WTC11 (cell line): ENCODE measurements around the gene GTPBP3. TPM values are rescaled to one million over a fixed set of nuclear protein-coding genes. Genes with fewer than 3 reads are reported as not detected.

Source experiments
- ATAC-seq: fragments of 200-7000 bp; cut with Tn5 transposase; 2 replicates; pipeline ENCODE4 v1.10.0; 2021; ENCODE audit warnings: mild to moderate bottlenecking, moderate library complexity
- CTCF ChIA-PET: fragments of 300-600 bp; sonication (Branson Sonifier 250); formaldehyde crosslinking; loops from one replicate; lab custom pipeline; 2021; ENCODE audit warnings: antibody characterized with exemption; lab: Charles Lee
- POLR2A ChIA-PET: fragments of 350-600 bp; sonication (Branson Sonifier 250); formaldehyde crosslinking; loops from one replicate; lab custom pipeline; 2021; ENCODE audit warnings: antibody characterized with exemption; lab: Charles Lee
- DNase-seq: peaks from one replicate; pipeline ENCODE4 v3.0.0; 2021; ENCODE audit warnings: low spot score
- H3K27ac Mint-ChIP-seq: 2 replicates; pipeline ENCODE4 v1.8.0; 2021; ENCODE audit warnings: mixed read lengths
- H3K27me3 Mint-ChIP-seq: 2 replicates; pipeline ENCODE4 v1.8.0; 2021; ENCODE audit warnings: low read depth, mild to moderate bottlenecking, moderate library complexity, mixed read lengths
- H3K36me3 Mint-ChIP-seq: 2 replicates; pipeline ENCODE4 v1.8.0; 2021; ENCODE audit warnings: mixed read lengths
- H3K4me1 Mint-ChIP-seq: 2 replicates; pipeline ENCODE4 v1.8.0; 2022; ENCODE audit warnings: mixed read lengths
- H3K4me3 Mint-ChIP-seq: 2 replicates; pipeline ENCODE4 v1.8.0; 2021; ENCODE audit warnings: mild to moderate bottlenecking, moderate library complexity, mixed read lengths
- H3K9me3 Mint-ChIP-seq: 2 replicates; pipeline ENCODE4 v1.8.0; 2021; ENCODE audit warnings: mixed read lengths
- ATF1 ChIP-seq: sonication (generic); formaldehyde crosslinking; IDR thresholded peaks from 2 replicates; pipeline ENCODE4 v1.8.1; 2023; ENCODE audit warnings: mild to moderate bottlenecking, moderate library complexity, missing genetic modification reagents
- ESRRA ChIP-seq: sonication (generic); formaldehyde crosslinking; IDR thresholded peaks from 2 replicates; pipeline ENCODE4 v1.8.1; 2022; ENCODE audit warnings: mild to moderate bottlenecking, missing genetic modification reagents, borderline replicate concordance
- FOXP1 ChIP-seq: sonication (generic); formaldehyde crosslinking; IDR thresholded peaks from 2 replicates; pipeline ENCODE4 v1.8.0; 2022; ENCODE audit warnings: missing genetic modification reagents, mild to moderate bottlenecking, moderate library complexity, borderline replicate concordance
- GTF2I ChIP-seq: fragments of 250-450 bp; sonication (Bioruptor Pico); conservative IDR thresholded peaks from 2 replicates; pipeline ENCODE4 v1.4.0; 2021; ENCODE audit warnings: mild to moderate bottlenecking
- KAT7 ChIP-seq: sonication (generic); formaldehyde crosslinking; IDR thresholded peaks from 2 replicates; pipeline ENCODE4 v1.8.1; 2023; ENCODE audit warnings: missing genetic modification reagents, mild to moderate bottlenecking, borderline replicate concordance
- NFYB ChIP-seq: sonication (generic); formaldehyde crosslinking; conservative IDR thresholded peaks from 2 replicates; pipeline ENCODE4 v1.8.0; 2022; ENCODE audit warnings: low read depth, missing genetic modification reagents
- RORB ChIP-seq: fragments of 250-450 bp; sonication (Bioruptor Pico); IDR thresholded peaks from 2 replicates; pipeline ENCODE4 v1.9.0; 2021; ENCODE audit warnings: mild to moderate bottlenecking
- SMAD4 ChIP-seq: sonication (generic); formaldehyde crosslinking; IDR thresholded peaks from 2 replicates; pipeline ENCODE4 v1.8.0; 2022; ENCODE audit warnings: mild to moderate bottlenecking, missing genetic modification reagents
- ZNF121 ChIP-seq: sonication (generic); formaldehyde crosslinking; IDR thresholded peaks from 2 replicates; pipeline ENCODE4 v1.8.0; 2023; ENCODE audit warnings: missing genetic modification reagents
- ZNF416 ChIP-seq: fragments of 250-450 bp; sonication (Bioruptor Pico); IDR thresholded peaks from 2 replicates; pipeline ENCODE4 v1.9.0; 2021; ENCODE audit warnings: mild to moderate bottlenecking, inconsistent platforms
- total RNA-seq: library from RNA; stranded (reverse); gene quantifications from 3 replicates; pipeline ENCODE4 v1.2.3, GENCODE V29; 2021
- TF ChIP-seq, protein P1 (sequence below): sonication (generic); formaldehyde crosslinking; IDR thresholded peaks from 2 replicates; pipeline ENCODE4 v1.8.1; 2023; ENCODE audit warnings: mild to moderate bottlenecking, missing genetic modification reagents, borderline replicate concordance
- TF ChIP-seq, protein P2 (sequence below): sonication (generic); formaldehyde crosslinking; IDR thresholded peaks from 2 replicates; pipeline ENCODE4 v1.8.1; 2022; ENCODE audit warnings: mild to moderate bottlenecking, moderate library complexity, missing genetic modification reagents
- TF ChIP-seq, protein P3 (sequence below): fragments of 250-450 bp; sonication (Bioruptor Pico); IDR thresholded peaks from 2 replicates; pipeline ENCODE4 v1.9.0; 2021; ENCODE audit warnings: moderate library complexity, mild to moderate bottlenecking, inconsistent platforms, borderline replicate concordance
- TF ChIP-seq, protein P4 (sequence below): sonication (generic); formaldehyde crosslinking; IDR thresholded peaks from 2 replicates; pipeline ENCODE4 v1.8.0; 2022; ENCODE audit warnings: mild to moderate bottlenecking, missing genetic modification reagents
- TF ChIP-seq, protein P5 (sequence below): fragments of 200-600 bp; IDR thresholded peaks from 2 replicates; pipeline ENCODE4 v1.8.0; 2022; ENCODE audit warnings: antibody characterized with exemption
- TF ChIP-seq, protein P6 (sequence below): sonication (generic); formaldehyde crosslinking; IDR thresholded peaks from 2 replicates; pipeline ENCODE4 v1.8.1; 2022; ENCODE audit warnings: mild to moderate bottlenecking, missing genetic modification reagents, moderate library complexity, borderline replicate concordance

GTPBP3 gene
- total RNA-seq, 1 experiment from 2014 or later, result 93.0 TPM

DNA sequence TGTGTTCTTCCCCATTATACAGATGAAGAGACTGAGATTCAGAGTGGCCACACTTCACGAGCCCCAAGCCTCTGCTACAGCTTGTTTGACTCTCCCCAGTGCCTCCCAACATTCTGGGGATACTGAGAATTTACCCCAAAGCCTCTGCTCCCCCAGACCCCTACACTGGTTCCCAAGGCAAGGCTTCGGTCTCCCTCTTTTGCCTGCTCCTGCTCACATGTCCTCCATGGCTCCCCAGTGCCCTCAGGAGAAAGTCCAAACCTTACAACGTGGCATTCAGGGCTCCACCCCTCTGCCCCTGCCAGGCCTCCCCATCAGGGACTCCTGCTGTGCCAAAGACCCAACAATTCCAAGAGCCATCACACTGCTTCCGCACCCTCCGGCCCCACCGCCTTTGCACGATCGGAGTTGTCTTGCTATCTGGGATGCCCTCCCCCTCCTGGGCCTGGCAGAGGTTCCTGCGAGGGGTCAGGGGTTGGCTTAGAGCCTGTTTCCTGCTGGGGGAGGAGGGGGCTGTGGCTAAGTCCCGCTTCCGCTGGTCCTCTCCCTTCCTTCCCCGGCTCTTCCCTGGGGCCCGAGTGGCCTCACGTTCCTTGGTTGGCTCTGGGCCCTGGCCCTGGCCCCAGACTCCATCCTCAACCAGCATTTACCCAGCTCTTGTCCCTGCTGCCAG lies 15.4 kb downstream of the GTPBP3 start:
- ChIA-PET POLR2A (no interaction called here), CTCF (interaction anchor here (0.6 to 1.0 kb wide), 2 partner anchors 19 to 223 kb away, joined by 3 read pairs; no protein-coding TSS in a partner anchor)
- Mint-ChIP-seq H3K4me3 (no peak overlapping the region), H3K9me3 (no peaks in the 10 kb centered on the region), H3K27ac (no peak overlapping the region), H3K36me3 (no peaks in the 10 kb centered on the region), H3K4me1 (peaks cover 19% of the 10 kb centered on the region), H3K27me3 (peaks cover 3% of the 10 kb centered on the region; the same call in 1 of the 2 replicates)
- DNase-seq (no peak), ATAC-seq (no peak)
- TF ChIP-seq, protein P1, sequence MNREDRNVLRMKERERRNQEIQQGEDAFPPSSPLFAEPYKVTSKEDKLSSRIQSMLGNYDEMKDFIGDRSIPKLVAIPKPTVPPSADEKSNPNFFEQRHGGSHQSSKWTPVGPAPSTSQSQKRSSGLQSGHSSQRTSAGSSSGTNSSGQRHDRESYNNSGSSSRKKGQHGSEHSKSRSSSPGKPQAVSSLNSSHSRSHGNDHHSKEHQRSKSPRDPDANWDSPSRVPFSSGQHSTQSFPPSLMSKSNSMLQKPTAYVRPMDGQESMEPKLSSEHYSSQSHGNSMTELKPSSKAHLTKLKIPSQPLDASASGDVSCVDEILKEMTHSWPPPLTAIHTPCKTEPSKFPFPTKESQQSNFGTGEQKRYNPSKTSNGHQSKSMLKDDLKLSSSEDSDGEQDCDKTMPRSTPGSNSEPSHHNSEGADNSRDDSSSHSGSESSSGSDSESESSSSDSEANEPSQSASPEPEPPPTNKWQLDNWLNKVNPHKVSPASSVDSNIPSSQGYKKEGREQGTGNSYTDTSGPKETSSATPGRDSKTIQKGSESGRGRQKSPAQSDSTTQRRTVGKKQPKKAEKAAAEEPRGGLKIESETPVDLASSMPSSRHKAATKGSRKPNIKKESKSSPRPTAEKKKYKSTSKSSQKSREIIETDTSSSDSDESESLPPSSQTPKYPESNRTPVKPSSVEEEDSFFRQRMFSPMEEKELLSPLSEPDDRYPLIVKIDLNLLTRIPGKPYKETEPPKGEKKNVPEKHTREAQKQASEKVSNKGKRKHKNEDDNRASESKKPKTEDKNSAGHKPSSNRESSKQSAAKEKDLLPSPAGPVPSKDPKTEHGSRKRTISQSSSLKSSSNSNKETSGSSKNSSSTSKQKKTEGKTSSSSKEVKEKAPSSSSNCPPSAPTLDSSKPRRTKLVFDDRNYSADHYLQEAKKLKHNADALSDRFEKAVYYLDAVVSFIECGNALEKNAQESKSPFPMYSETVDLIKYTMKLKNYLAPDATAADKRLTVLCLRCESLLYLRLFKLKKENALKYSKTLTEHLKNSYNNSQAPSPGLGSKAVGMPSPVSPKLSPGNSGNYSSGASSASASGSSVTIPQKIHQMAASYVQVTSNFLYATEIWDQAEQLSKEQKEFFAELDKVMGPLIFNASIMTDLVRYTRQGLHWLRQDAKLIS (CRISPR knock-in tag), result no peak
- TF ChIP-seq GTF2I (CRISPR knock-in tag) (peak; percentile 63; the same call in 1 of the 2 replicates), NFYB (CRISPR knock-in tag) (no peak)

DNA sequence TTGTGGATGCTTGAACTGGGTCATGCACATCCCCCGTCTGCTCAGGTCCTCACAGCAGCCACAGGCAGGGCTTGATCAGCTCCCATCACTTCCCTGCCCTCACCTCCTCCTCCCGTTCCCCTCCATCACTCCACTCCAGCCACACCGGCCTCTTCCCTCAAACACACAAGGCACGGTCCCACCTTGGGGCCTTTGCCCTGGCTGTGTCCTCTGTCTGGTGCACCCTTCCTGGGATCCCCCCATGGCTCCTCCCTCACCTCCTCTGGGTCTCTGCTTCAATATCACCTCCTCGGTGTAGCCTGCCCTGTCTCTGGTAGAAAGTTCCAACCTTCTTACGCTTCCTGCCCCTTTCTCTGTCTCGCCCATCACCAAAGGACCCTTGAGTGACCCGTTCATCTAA lies 16.0 kb downstream of the GTPBP3 start:
- H3K27ac Mint-ChIP-seq, result no peak overlapping the region
- peaks cover 16% of the 10 kb centered on the region for H3K4me1 Mint-ChIP-seq
- ATAC-seq (no peak), DNase-seq (no peak)
- ChIA-PET CTCF (interaction anchor here (1.0 kb wide), 1 partner anchor 19 kb away, joined by 3 read pairs; no protein-coding TSS in a partner anchor), POLR2A (no interaction called here)
- peaks cover 3% of the 10 kb centered on the region; the same call in 1 of the 2 replicates for H3K27me3 Mint-ChIP-seq
- TF ChIP-seq KAT7 (CRISPR knock-in tag) (no peak), RORB (CRISPR knock-in tag) (no peak), SMAD4 (no peak), FOXP1 (CRISPR knock-in tag) (no peak), ZNF416 (no peak), ESRRA (no peak), ZNF121 (CRISPR knock-in tag) (no peak), ATF1 (CRISPR knock-in tag) (no peak)
- TF ChIP-seq, protein P2, sequence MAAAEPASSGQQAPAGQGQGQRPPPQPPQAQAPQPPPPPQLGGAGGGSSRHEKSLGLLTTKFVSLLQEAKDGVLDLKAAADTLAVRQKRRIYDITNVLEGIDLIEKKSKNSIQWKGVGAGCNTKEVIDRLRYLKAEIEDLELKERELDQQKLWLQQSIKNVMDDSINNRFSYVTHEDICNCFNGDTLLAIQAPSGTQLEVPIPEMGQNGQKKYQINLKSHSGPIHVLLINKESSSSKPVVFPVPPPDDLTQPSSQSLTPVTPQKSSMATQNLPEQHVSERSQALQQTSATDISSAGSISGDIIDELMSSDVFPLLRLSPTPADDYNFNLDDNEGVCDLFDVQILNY (CRISPR knock-in tag), result no peak
- TF ChIP-seq, protein P3, sequence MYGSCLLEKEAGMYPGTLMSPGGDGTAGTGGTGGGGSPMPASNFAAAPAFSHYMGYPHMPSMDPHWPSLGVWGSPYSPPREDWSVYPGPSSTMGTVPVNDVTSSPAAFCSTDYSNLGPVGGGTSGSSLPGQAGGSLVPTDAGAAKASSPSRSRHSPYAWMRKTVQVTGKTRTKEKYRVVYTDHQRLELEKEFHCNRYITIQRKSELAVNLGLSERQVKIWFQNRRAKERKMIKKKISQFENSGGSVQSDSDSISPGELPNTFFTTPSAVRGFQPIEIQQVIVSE (CRISPR knock-in tag), result no peak
- TF ChIP-seq, protein P4, sequence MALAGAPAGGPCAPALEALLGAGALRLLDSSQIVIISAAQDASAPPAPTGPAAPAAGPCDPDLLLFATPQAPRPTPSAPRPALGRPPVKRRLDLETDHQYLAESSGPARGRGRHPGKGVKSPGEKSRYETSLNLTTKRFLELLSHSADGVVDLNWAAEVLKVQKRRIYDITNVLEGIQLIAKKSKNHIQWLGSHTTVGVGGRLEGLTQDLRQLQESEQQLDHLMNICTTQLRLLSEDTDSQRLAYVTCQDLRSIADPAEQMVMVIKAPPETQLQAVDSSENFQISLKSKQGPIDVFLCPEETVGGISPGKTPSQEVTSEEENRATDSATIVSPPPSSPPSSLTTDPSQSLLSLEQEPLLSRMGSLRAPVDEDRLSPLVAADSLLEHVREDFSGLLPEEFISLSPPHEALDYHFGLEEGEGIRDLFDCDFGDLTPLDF (CRISPR knock-in tag), result no peak
- TF ChIP-seq, protein P5, sequence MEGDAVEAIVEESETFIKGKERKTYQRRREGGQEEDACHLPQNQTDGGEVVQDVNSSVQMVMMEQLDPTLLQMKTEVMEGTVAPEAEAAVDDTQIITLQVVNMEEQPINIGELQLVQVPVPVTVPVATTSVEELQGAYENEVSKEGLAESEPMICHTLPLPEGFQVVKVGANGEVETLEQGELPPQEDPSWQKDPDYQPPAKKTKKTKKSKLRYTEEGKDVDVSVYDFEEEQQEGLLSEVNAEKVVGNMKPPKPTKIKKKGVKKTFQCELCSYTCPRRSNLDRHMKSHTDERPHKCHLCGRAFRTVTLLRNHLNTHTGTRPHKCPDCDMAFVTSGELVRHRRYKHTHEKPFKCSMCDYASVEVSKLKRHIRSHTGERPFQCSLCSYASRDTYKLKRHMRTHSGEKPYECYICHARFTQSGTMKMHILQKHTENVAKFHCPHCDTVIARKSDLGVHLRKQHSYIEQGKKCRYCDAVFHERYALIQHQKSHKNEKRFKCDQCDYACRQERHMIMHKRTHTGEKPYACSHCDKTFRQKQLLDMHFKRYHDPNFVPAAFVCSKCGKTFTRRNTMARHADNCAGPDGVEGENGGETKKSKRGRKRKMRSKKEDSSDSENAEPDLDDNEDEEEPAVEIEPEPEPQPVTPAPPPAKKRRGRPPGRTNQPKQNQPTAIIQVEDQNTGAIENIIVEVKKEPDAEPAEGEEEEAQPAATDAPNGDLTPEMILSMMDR, result no peak
- TF ChIP-seq, protein P6, sequence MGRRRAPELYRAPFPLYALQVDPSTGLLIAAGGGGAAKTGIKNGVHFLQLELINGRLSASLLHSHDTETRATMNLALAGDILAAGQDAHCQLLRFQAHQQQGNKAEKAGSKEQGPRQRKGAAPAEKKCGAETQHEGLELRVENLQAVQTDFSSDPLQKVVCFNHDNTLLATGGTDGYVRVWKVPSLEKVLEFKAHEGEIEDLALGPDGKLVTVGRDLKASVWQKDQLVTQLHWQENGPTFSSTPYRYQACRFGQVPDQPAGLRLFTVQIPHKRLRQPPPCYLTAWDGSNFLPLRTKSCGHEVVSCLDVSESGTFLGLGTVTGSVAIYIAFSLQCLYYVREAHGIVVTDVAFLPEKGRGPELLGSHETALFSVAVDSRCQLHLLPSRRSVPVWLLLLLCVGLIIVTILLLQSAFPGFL (CRISPR knock-in tag), result no peak
- H3K36me3 Mint-ChIP-seq, result no peaks in the 10 kb centered on the region
- H3K4me3 Mint-ChIP-seq, result no peak overlapping the region
- no peaks in the 10 kb centered on the region for H3K9me3 Mint-ChIP-seq
